ENCODE results near the gene CACNB4.

Gene CACNB4

DNA sequence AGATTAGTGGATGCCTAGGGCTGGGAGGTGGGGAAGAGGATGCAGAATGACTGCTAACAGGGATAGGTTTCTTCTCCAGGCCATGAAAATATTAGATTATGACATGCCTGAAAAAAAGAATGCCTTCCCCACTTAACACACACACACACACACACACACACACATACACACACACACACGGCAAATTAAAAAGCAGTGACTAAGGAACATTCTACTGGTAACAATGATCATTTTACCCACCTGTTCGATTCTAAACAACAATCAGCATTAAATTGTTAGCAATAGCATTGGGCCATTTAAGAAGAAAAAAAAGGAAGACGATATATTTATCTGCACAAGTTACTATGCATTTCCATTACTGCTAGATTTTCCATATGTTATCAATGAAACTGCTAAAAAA is 10.8 kb downstream of the CACNB4 start:
- DNase-seq, result no peak

DNA sequence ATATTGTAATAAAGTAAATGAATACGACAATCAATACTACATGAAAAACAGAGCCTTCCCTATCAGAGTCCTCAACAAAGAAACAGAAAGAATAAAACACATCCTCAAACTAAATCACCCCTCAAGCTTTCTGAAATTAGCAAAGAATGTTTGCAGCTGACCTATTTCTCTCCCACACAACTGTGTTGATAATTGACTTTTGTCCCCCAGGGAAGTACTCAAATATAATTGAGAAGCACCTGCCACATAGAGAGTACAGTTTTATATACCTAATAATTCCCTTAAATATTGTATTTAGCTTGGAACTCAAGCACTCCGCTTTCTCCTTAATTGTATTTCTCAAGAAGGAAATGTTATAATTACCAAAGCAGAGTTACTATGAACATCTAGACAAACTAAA is 12.6 kb downstream of the CACNB4 start:
- DNase-seq, result no peak

GRCh38 chr2:152084076-152084475 is 14.8 kb downstream of the CACNB4 start:
- no peak for DNase-seq

DNA sequence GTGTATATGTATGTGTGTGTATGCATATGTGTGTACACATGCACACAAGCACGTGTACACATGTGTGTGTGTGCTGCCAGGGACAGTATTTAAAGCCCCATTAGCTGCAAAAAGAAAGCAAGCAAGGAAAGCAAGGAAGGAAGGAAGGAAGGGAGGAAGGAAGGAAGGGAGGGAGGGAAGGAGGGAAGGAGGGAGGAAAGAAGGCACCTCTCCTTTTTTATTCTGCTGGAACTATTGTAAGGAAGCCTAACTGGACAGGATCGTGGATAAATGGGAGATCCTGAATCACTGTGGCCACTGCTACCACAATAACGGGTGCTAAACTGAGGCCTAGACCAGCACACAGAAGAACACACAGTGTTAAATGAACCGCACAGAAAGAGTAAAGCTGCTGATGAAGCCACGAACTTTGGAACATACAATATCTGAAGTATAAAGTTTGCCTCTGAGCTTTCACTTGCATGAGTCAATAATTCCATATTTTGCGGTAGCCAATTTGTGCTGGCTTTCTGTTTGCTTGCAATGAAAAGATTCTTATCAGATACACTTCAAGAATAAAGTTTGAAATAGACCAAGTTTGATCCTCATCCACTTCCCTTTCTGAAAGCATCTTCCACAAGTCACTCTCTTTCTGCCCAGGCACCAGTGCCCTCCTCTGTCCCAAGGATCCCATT is 15.5 kb downstream of the CACNB4 start:
- DNase-seq, result no peak

DNA sequence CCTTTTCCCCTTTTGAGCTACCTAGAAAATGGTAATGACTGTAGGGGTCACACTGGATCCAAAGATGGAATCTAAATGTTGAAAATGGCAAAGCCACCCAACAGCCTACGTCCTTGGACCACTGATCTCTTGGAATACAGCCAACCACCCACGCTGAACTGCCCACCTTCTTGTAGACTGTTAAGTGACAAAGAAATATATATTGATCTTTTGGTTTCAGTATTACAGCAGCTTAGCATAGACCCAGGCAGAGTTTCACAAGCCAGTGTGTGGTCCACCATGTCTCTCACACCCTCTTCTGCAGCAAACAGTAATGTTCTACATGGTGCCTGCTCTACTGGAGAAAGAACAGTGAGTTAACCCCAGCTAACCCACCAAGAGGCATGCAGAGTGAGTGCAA is 20.2 kb downstream of the CACNB4 start:
- DNase-seq, result no peak

GRCh38 chr2:152078023-152078422 is 20.8 kb downstream of the CACNB4 start:
- DNase-seq, result no peak

GRCh38 chr2:152075461-152076050 is 23.3 kb downstream of the CACNB4 start:
- no peak for DNase-seq

GRCh38 chr2:152072011-152072410 is 26.8 kb downstream of the CACNB4 start:
- no peak for DNase-seq

GRCh38 chr2:152071518-152071917 is 27.3 kb downstream of the CACNB4 start:
- no peak for DNase-seq

- no peak for DNase-seq
Measured at GRCh38 chr2:152071092-152071491, 27.8 kb downstream of the CACNB4 start.

GRCh38 chr2:152068226-152068625 is 30.6 kb downstream of the CACNB4 start:
- no peak for DNase-seq

DNA sequence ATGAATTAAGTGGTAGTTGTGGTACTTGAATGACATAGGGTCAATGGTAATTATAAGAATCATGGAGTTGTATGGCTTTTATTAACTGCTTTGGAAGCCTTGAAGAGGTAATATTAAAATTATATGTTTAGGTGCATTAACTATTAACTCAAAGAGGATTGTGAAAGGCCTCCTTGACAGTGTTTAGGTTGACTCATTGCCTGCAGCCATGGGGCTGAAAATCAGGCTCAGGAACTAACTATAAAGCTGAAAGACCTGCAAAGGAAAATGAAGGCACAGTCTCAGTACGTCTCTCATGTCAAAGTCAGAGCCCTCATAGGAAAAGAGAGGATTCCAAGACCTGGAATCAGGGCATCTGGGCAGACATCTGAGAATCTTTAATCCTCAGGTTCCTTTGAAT is 31.0 kb downstream of the CACNB4 start:
- DNase-seq, result no peak

- no peak for DNase-seq
Measured at GRCh38 chr2:152065945-152066344, 32.9 kb downstream of the CACNB4 start.

- DNase-seq, result no peak
Measured at GRCh38 chr2:152064001-152064400, 34.8 kb downstream of the CACNB4 start.

DNA sequence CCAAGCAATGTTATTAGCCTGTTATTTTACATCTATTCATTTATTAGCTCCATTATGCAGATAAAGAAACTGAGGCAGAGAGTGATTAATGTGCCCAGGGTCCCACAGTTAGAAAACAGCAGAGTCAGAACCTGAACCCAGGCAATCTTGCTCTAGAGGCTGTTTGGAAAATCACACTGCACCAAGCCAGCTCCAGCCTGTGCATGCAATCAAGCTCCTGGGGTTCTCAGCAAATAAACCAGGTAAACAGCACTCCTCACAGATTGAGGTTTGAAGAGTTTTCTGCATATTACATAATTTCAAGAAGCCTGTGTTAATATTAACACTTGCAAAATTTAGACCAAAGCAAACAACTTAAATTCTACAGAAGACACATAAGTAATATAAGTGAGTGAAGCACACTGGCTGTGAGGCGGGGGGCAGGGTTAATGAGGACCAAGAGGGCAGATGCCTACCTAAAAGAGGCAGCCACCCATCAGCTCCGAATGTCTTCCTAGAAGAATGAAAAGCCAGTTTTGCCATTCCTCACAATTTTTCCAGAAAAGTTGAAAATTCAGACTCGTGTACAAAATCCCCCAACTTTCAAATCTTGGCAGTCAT is 35.4 kb downstream of the CACNB4 start:
- no peak for DNase-seq

GRCh38 chr2:152062125-152063091 is 36.4 kb downstream of the CACNB4 start:
- DNase-seq, result peak; percentile 80

- DNase-seq, result no peak
Measured at GRCh38 chr2:152061383-152061782, 37.5 kb downstream of the CACNB4 start.

DNA sequence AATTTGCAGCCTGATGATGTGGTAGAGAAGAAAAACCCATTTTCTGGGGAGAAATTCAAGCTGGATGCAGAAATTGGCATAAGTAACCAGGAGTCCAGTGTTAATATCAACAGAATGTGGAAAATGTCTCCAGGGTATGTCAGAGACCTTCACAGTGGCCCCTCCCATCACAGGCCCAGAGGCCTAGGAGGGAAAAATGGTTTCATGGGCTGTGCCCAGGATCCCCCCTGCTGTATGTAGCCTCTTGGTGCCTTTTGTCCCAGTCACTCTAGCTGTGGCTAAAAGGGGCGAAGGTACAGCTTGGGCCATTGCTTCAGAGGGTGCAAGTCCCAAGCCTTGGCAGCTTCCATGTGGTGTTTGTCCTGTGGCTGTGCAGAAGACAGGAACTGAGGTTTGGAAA is 40.2 kb downstream of the CACNB4 start:
- DNase-seq, result no peak

DNA sequence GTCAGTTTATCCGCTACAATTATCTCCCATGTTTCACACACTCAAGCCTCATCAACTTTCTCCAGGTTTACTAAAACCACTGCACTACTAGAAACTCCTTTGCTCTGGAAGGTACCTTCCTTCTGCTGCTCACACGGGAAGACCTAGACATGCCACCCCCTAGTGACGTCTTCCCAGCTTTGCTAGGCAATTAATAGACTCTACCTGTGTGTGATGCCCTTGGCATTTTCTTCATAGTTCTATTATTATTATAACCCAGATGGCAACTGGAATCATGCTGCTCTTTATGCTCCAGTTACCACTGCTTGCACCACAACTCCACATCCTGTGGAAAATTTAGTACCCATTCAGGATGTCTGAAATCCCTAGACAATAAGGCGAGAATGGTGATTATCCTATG is 42.4 kb downstream of the CACNB4 start:
- DNase-seq, result no peak

DNA sequence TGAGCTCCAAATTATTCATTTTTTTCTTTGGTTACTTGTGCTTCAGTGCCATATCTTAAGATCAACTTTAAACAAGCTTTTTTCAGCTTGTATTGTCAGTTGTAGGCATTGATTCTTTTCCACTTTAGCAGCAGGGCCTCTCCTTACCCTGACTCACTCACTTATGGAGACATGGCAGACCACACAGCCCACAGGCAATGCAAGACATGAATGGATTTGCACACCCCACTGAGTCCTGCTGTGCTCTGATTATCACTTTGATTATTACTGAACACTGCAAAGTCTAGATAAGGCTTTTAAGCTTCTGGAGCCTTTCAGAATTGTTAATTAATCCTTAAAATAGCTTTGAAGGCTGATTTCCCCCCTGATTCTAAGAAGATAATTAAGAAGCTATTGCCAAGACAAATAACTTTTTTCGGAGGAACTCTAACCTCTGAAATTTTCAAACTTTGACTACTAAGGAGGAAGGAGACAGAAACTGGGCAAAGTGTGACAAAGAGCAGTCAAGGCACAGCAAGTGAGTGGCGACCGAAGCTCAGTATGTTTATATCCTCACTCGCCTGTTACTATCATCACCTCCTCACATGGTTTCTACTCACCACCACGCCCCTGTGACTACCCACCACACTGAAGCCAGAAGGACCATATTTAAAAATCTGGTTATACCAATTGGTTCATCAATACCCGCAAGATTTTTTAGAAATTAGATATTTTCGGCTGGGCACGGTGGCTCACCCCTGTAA is 43.3 kb downstream of the CACNB4 start:
- DNase-seq, result no peak

DNA sequence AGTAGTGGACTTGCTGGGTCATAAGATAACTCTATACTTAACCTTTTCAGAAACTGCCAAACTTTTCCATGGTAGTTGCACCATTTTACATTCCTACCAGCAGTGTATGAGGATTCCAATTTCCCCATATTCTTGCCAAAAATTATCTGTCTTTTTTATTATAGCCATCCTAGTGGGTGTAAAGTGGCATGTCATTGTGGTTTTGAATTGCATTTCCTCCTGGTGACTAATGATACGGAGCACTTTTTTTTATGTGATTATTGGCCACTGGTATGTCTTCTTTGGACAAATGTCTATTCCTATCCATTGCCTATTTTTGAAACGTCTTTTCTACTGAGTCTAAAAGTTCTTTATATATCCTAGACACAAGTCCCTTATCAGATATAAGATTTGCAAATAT is 44.3 kb downstream of the CACNB4 start:
- DNase-seq, result peak; percentile 84

GRCh38 chr2:152051436-152051835 is 47.4 kb downstream of the CACNB4 start:
- no peak for DNase-seq

DNA sequence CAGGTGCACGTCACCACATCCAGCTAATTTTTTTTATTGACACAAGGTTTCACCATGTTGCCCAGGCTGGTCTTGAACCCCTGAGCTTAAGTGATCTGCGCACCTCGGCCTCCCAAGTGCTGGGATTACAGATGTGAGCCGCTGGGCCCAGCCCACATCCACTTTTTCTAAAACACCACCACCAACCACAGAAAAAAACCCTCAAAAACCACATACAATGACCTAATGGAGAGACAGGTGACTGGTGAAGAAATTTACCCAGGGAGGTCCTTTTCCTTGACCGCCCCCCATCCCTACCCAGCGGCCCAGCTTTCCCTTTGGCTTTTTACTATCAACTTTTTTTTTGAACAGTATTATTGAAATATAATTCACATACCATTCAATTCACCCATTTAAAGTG is 47.9 kb downstream of the CACNB4 start:
- DNase-seq, result no peak
